ENCODE data around the gene DMD.

DNA sequence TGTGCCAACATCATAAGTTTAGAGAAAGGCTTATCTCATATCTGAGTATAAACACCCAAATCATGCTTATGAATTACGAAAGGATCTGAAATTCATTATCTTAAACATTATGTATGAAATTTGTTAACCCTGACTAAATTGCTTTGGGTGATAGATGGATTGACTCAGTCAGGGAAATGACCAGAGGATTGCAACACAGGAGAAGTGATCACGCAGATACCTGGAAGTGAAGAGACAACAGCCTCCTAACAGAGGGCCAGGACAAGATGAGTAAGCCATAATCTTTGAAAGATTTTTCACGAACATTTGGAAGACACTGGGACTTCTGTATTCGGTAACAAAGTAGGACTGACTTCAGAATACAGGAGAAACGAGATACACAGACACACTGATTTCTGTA, 363.4 kb downstream of the DMD start:
- TF ChIP-seq, protein P1, sequence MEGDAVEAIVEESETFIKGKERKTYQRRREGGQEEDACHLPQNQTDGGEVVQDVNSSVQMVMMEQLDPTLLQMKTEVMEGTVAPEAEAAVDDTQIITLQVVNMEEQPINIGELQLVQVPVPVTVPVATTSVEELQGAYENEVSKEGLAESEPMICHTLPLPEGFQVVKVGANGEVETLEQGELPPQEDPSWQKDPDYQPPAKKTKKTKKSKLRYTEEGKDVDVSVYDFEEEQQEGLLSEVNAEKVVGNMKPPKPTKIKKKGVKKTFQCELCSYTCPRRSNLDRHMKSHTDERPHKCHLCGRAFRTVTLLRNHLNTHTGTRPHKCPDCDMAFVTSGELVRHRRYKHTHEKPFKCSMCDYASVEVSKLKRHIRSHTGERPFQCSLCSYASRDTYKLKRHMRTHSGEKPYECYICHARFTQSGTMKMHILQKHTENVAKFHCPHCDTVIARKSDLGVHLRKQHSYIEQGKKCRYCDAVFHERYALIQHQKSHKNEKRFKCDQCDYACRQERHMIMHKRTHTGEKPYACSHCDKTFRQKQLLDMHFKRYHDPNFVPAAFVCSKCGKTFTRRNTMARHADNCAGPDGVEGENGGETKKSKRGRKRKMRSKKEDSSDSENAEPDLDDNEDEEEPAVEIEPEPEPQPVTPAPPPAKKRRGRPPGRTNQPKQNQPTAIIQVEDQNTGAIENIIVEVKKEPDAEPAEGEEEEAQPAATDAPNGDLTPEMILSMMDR (IDR thresholded peaks at IDR 0.05; ENCODE audit: low read depth, low read length) = no peak
- no peak for TF ChIP-seq POLR2A (IDR thresholded peaks at IDR 0.05; ENCODE audit: extremely low read depth, insufficient read length)

Measured in NB4 (cell line).